A549 treated with GW870086 at 1 μM for 4 hours (cell line): ENCODE measurements around the gene CDH23. TPM values are rescaled to one million over a fixed set of nuclear protein-coding genes. Genes with fewer than 3 reads are reported as not detected.

Experiments used
- total RNA-seq: library from RNA; stranded (reverse); fragments of 200-300 nt; extraction: Qiagen RNA extraction; gene quantifications from 5 replicates; pipeline ENCODE4 v1.2.3, GENCODE V29; 2022; ENCODE audit warnings: low read depth

CDH23 gene
- 1.9 to 3.4 TPM (median 2.1 TPM) in 5 replicates for total RNA-seq

GRCh38 chr10:71396711-71397295 lies at the start of gene CDH23:
Gene CDH23, plus strand, starts transcription at chr10:71396920. Its CDS starts 42,912 bp downstream, at chr10:71439832.

GRCh38 chr10:71719464-71720201 lies 322.9 kb downstream of the CDH23 start, which contains the start of gene C10orf105:
Gene C10orf105, minus strand, starts transcription at chr10:71719778. Its CDS starts 3,441 bp downstream, at chr10:71716337.

GRCh38 chr10:71773221-71773971 lies 376.7 kb downstream of the CDH23 start, which contains the start of gene VSIR:
Gene VSIR, minus strand, starts transcription at chr10:71773520. Its CDS starts 81 bp downstream, at chr10:71773439.

GRCh38 chr10:71850743-71851464 lies 454.2 kb downstream of the CDH23 start, which contains the start of gene PSAP:
Gene PSAP, minus strand, starts transcription at chr10:71851251. Its CDS starts 30 bp downstream, at chr10:71851221.

Other genes starting within 250 kb of the CDH23 start
- 1.8 to 2.0 TPM (median 1.9 TPM) in 5 replicates for gene UNC5B, start 184.3 kb upstream of the CDH23 start, total RNA-seq
- gene SLC29A3, start 77.7 kb upstream of the CDH23 start, total RNA-seq: 22.5 to 24.6 TPM (median 24.1 TPM) in 5 replicates